K562 (cell line): ENCODE results near the gene HOXB13.

Experiments used
- CTCF ChIP-seq, 3 experiments: IDR thresholded peaks in 2 of 3; conservative IDR thresholded peaks in 1 of 3; 2 replicates each; pipeline ENCODE4 v1.5.1; 2011 to 2012; ENCODE audit warnings: low read length in 3 of 3, mild to moderate bottlenecking in 3 of 3, control low read depth in 2 of 3, improper control_type of control experiment in 1 of 3, inconsistent platforms in 1 of 3, low read depth in 1 of 3, mixed read lengths in 1 of 3, moderate library complexity in 1 of 3; ENCODE audit not compliant: insufficient read depth in 2 of 3
- MBD2 ChIP-seq: sonication (generic); IDR thresholded peaks from 2 replicates; pipeline ENCODE4 v1.6.1; 2016; ENCODE audit warnings: low read depth, borderline replicate concordance
- NCOR1 ChIP-seq: fragments of 450-650 bp; IDR thresholded peaks from 2 replicates; pipeline ENCODE4 v1.6.1; 2016; ENCODE audit warnings: mild to moderate bottlenecking, moderate library complexity
- PML ChIP-seq: IDR thresholded peaks from 2 replicates; pipeline ENCODE4 v1.6.1; 2012; ENCODE audit warnings: low read length, inconsistent platforms
- SMAD1 ChIP-seq: fragments of 150-350 bp; IDR thresholded peaks from 2 replicates; pipeline ENCODE4 v1.6.1; 2014; ENCODE audit warnings: low read length, low read depth; ENCODE audit not compliant: partially characterized antibody
- USF2 ChIP-seq: sonication (generic); formaldehyde crosslinking; IDR thresholded peaks from 2 replicates; pipeline ENCODE4 v1.5.0; 2020; ENCODE audit warnings: missing genetic modification reagents

- no peak for TF ChIP-seq MBD2
- TF ChIP-seq CTCF (IDR thresholded peaks at IDR 0.05 in 2 of 3, conservative IDR thresholded peaks at IDR 0.05 in 1 of 3; ENCODE audit: insufficient read depth in 2 of 3, low read depth in 1 of 3, low read length in 3 of 3), result no peak
- TF ChIP-seq SMAD1, result no peak
- no peak for TF ChIP-seq NCOR1
- no peak for TF ChIP-seq USF2 (CRISPR knock-in tag)
- no peak for TF ChIP-seq PML
Measured at GRCh38 chr17:48738424-48738802, 9.9 kb upstream of the HOXB13 start.
